Osteocyte (in vitro differentiated cells): Measurements from ENCODE around the gene BLACAT1. TPM values are rescaled to one million over a fixed set of nuclear protein-coding genes. Genes with fewer than 3 reads are reported as not detected.
A peak's percentile ranks its signal among the peaks of the same experiment; 100 is the strongest.

Experiments used
- DNase-seq: peaks from one replicate; pipeline ENCODE4 v3.0.0; 2021; ENCODE audit warnings: mixed read lengths; ENCODE audit not compliant: unreplicated experiment; ENCODE audit errors: extremely low spot score
- H3K27ac Mint-ChIP-seq: one replicate; pipeline ENCODE4 v1.8.0; 2021; ENCODE audit warnings: mild to moderate bottlenecking, mixed read lengths; ENCODE audit not compliant: unreplicated experiment
- H3K27me3 Mint-ChIP-seq: one replicate; pipeline ENCODE4 v1.8.0; 2021; ENCODE audit warnings: mixed read lengths; ENCODE audit not compliant: unreplicated experiment
- H3K36me3 Mint-ChIP-seq: one replicate; pipeline ENCODE4 v1.8.0; 2021; ENCODE audit warnings: mixed read lengths; ENCODE audit not compliant: unreplicated experiment
- H3K4me1 Mint-ChIP-seq: one replicate; pipeline ENCODE4 v1.8.0; 2021; ENCODE audit warnings: mixed read lengths; ENCODE audit not compliant: unreplicated experiment
- H3K4me3 Mint-ChIP-seq: one replicate; pipeline ENCODE4 v1.8.0; 2021; ENCODE audit warnings: mild to moderate bottlenecking, moderate library complexity, mixed read lengths; ENCODE audit not compliant: unreplicated experiment
- H3K9me3 Mint-ChIP-seq: one replicate; pipeline ENCODE4 v1.8.0; 2021; ENCODE audit warnings: mixed read lengths; ENCODE audit not compliant: unreplicated experiment
- total RNA-seq: library from RNA; stranded (reverse); gene quantifications from 2 replicates; pipeline ENCODE4 v1.2.1, GENCODE V29; 2021
- TF ChIP-seq, protein P1 (sequence below): fragments of 200-600 bp; sonication (generic); IDR thresholded peaks from 2 replicates; pipeline ENCODE4 v1.5.0; 2021; ENCODE audit warnings: antibody characterized with exemption, mild to moderate bottlenecking, moderate library complexity

BLACAT1 gene
- total RNA-seq, 1 donor from 2014 or later: not detected

DNA sequence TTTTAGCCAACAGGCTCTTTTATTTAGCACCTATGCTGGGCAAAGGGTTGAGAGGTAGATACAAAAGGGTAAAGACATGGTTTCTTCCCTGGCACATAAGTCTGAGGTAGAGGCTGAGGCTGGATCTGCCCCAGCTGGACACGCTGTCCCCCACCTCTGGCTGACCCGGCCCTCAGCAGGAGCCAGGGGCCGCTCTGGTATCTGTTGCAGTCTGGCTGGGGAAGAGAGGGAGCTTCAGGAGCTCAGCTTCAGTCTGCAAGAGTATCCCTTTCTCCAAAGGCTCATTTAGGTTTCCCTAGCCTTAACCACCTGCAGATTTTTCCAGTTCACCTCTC lies 14.2 kb downstream of the BLACAT1 start:
- Mint-ChIP-seq H3K4me3 (no peak overlapping the region), H3K27ac (no peak overlapping the region), H3K36me3 (no peaks in the 10 kb centered on the region), H3K9me3 (no peaks in the 10 kb centered on the region), H3K4me1 (peaks cover 8% of the 10 kb centered on the region), H3K27me3 (peaks cover 52% of the 10 kb centered on the region)
- TF ChIP-seq, protein P1, sequence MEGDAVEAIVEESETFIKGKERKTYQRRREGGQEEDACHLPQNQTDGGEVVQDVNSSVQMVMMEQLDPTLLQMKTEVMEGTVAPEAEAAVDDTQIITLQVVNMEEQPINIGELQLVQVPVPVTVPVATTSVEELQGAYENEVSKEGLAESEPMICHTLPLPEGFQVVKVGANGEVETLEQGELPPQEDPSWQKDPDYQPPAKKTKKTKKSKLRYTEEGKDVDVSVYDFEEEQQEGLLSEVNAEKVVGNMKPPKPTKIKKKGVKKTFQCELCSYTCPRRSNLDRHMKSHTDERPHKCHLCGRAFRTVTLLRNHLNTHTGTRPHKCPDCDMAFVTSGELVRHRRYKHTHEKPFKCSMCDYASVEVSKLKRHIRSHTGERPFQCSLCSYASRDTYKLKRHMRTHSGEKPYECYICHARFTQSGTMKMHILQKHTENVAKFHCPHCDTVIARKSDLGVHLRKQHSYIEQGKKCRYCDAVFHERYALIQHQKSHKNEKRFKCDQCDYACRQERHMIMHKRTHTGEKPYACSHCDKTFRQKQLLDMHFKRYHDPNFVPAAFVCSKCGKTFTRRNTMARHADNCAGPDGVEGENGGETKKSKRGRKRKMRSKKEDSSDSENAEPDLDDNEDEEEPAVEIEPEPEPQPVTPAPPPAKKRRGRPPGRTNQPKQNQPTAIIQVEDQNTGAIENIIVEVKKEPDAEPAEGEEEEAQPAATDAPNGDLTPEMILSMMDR: no peak
- DNase-seq: no peak

DNA sequence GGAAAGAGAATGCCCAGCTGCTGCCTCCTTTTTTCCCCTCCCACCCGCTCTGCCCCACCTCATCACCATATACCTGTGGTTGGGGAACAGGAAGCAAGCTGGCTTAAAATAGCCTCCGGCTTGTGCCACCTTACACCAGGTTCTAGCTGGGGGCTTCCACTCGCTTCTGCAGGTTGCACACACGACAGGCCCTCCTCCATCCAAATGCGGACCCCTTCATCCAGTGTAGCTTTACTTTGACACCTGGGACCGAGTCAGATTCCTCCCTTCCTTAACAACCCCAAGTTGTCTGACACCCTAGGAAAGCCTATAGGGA lies 14.6 kb downstream of the BLACAT1 start:
- DNase-seq: no peak
- H3K27me3 Mint-ChIP-seq: peaks cover 52% of the 10 kb centered on the region
- no peaks in the 10 kb centered on the region for H3K9me3 Mint-ChIP-seq
- H3K4me1 Mint-ChIP-seq: peaks cover 8% of the 10 kb centered on the region
- H3K36me3 Mint-ChIP-seq: no peaks in the 10 kb centered on the region
- no peak overlapping the region for H3K27ac Mint-ChIP-seq
- TF ChIP-seq, protein P1: no peak
- no peak overlapping the region for H3K4me3 Mint-ChIP-seq

- TF ChIP-seq, protein P1: no peak
- no peak for DNase-seq
- Mint-ChIP-seq H3K27ac (no peak overlapping the region), H3K36me3 (no peaks in the 10 kb centered on the region), H3K4me3 (no peak overlapping the region), H3K9me3 (no peaks in the 10 kb centered on the region), H3K27me3 (peaks cover 52% of the 10 kb centered on the region), H3K4me1 (peaks cover 8% of the 10 kb centered on the region)
Measured at GRCh38 chr1:205440476-205441317, 15.1 kb downstream of the BLACAT1 start.

GRCh38 chr1:205440121-205440475 lies 15.7 kb downstream of the BLACAT1 start:
- TF ChIP-seq, protein P1: no peak
- DNase-seq: no peak
- Mint-ChIP-seq H3K27me3 (peaks cover 54% of the 10 kb centered on the region), H3K27ac (no peak overlapping the region), H3K9me3 (no peaks in the 10 kb centered on the region), H3K4me1 (peaks cover 8% of the 10 kb centered on the region), H3K36me3 (no peaks in the 10 kb centered on the region), H3K4me3 (no peak overlapping the region)

DNA sequence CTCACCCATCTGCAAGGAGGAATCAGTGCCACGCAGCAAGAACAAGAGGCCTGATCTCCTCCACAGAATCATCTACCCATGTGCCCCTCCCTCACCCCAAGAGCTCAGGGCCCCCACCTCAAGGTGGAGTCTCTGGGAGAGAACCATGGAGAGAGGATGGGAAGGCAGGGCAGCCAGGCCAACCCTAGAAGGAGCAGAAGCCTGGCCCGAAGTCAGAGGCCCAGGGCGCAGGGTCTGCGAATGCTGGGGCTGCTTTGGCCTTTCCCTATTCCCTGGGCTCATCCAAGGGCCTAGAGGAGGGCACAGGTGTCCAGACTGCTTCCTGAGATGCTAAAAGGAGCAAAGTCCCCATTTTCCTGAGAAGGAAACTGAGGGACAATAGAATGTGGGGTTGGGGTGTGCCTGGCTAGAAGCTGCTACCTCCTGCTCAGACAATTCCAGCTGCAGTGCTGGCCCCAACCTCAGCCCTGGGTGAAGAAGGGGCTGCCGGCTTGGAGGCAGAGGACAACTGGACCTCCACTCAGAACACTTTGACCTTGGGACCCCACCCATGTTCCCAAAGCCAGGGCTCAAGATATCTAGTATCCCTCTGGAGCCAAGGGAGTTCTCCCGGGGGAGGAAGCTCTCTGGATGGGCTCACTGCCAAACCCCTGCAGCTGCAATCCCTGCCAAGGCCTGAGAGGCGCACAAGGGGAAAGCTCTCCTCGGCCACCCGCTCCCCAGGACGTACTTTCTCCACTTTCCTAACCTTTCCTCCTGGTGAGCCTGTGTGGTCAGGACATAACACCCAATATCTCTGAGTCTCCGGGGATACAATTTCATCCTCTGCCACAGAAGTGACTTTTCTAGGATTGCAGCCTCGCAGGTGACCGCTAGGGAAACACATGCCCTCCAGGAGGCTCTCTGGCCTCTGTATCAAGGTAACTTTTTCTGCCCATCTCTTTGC lies 17.4 kb downstream of the BLACAT1 start:
- peaks cover 60% of the 10 kb centered on the region for H3K27me3 Mint-ChIP-seq
- H3K4me3 Mint-ChIP-seq: no peak overlapping the region
- DNase-seq: no peak
- TF ChIP-seq, protein P1: peak; percentile 20
- no peak overlapping the region for H3K27ac Mint-ChIP-seq
- peaks cover 8% of the 10 kb centered on the region for H3K4me1 Mint-ChIP-seq
- no peaks in the 10 kb centered on the region for H3K9me3 Mint-ChIP-seq
- no peaks in the 10 kb centered on the region for H3K36me3 Mint-ChIP-seq
